Epidermal melanocyte (primary cell): Measurements from ENCODE around the gene GABARAPL2.
A peak's percentile ranks its signal among the peaks of the same experiment; 100 is the strongest.
"Not testable (repeated sequence)": the region's sequence is repeated elsewhere in the genome, so short reads cannot be mapped to it uniquely, and the experiment has no call there.

Experiments used
- DNase-seq: peaks from one replicate; pipeline ENCODE4 v3.0.0; 2011; ENCODE audit warnings: low spot score; ENCODE audit not compliant: insufficient read length

GABARAPL2 gene

GRCh38 chr16:75590920-75591843, 25.0 kb downstream of the GABARAPL2 start:
- no peak for DNase-seq

GRCh38 chr16:75591927-75592326, 25.7 kb downstream of the GABARAPL2 start:
- DNase-seq = not testable (repeated sequence)

- DNase-seq = no peak
Observed at GRCh38 chr16:75593308-75593707, 27.1 kb downstream of the GABARAPL2 start.

- DNase-seq = no peak
Observed at GRCh38 chr16:75593825-75594820, 27.9 kb downstream of the GABARAPL2 start.

- no peak for DNase-seq
Observed at GRCh38 chr16:75599452-75600277, 33.5 kb downstream of the GABARAPL2 start.

- DNase-seq = no peak
Observed at GRCh38 chr16:75603241-75603640, 37.1 kb downstream of the GABARAPL2 start.

- no peak for DNase-seq
Observed at GRCh38 chr16:75606507-75606906, 40.3 kb downstream of the GABARAPL2 start.

GRCh38 chr16:75614066-75614897, 48.1 kb downstream of the GABARAPL2 start:
- DNase-seq = no peak

- DNase-seq = no peak
Observed at GRCh38 chr16:75615619-75616018, 49.4 kb downstream of the GABARAPL2 start.

- DNase-seq = no peak
Observed at GRCh38 chr16:75616521-75617010, 50.4 kb downstream of the GABARAPL2 start.

- DNase-seq = no peak
Observed at GRCh38 chr16:75617121-75617520, 50.9 kb downstream of the GABARAPL2 start.

GRCh38 chr16:75618780-75619179, 52.6 kb downstream of the GABARAPL2 start:
- no peak for DNase-seq

- no peak for DNase-seq
Observed at GRCh38 chr16:75620326-75621169, 54.4 kb downstream of the GABARAPL2 start.

- no peak for DNase-seq
Observed at GRCh38 chr16:75621170-75621477, 54.9 kb downstream of the GABARAPL2 start.

- peak; percentile 91 for DNase-seq
Observed at GRCh38 chr16:75622761-75623605, 56.8 kb downstream of the GABARAPL2 start, which contains the start of gene ADAT1. Gene ADAT1 (minus strand): TSS chr16:75623281. CDS start chr16:75620799, 2,482 bp downstream.

- DNase-seq = no peak
Observed at GRCh38 chr16:75624921-75625334, 58.7 kb downstream of the GABARAPL2 start.

GRCh38 chr16:75626806-75627205, 60.6 kb downstream of the GABARAPL2 start:
- no peak for DNase-seq
